Omental fat pad (tissue), 4 donors: Measurements from ENCODE around the gene KLHL15. TPM values are rescaled to one million over a fixed set of nuclear protein-coding genes. Genes with fewer than 3 reads are reported as not detected.
"Not testable (repeated sequence)": the region's sequence is repeated elsewhere in the genome, so short reads cannot be mapped to it uniquely, and the experiment has no call there.

Source experiments
- ATAC-seq: fragments of 150-250 bp; one replicate; pipeline ENCODE4 v1.9.1; 2016; ENCODE audit warnings: mild to moderate bottlenecking, moderate library complexity; ENCODE audit not compliant: low FRiP score
- DNase-seq: peaks from one replicate; pipeline ENCODE4 v3.0.0-alpha.2; 2019; ENCODE audit warnings: low spot score
- CTCF ChIP-seq, 3 donors: fragments of 450-650 bp; IDR thresholded peaks; one replicate each; pipeline ENCODE4 v1.5.1; 2016 to 2017; ENCODE audit warnings: antibody characterized with exemption in 3 of 3, mild to moderate bottlenecking in 3 of 3, moderate library complexity in 2 of 3
- total RNA-seq, 4 donors: library from RNA; depleted of rRNA; stranded (reverse); fragments of >200 nt; gene quantifications; one replicate each; pipeline ENCODE4 v1.1.0, GENCODE V29; 2016

Gene KLHL15
- total RNA-seq, 4 donors from 2014 or later: 7.7 to 56.9 (median 16.0) TPM

DNA sequence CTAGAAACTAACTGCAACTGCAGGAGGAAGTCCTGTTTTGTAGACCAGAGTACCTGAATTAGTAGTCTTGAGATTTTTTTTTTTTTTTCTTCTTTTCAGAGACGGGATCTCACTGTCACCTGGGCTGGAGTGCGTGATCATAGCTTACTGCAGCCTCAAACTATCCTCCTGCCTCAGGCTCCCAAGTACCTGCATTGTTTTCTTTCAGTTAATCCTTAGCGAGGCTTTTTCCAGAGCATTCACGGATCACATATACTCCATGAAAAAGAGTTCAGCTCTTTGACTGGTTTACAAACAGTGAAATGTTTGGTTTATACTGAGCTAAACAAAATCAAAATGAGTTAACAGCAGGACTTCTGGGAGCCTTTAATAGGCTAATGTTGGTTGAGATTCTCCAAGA is 45.8 kb downstream of the KLHL15 start:
- ATAC-seq: no peak
- no peak for TF ChIP-seq CTCF (IDR thresholded peaks at IDR 0.05)
- DNase-seq: no peak

- ATAC-seq (no peak), DNase-seq (no peak)
- TF ChIP-seq CTCF (IDR thresholded peaks at IDR 0.05): no peak
These were observed 47.0 kb downstream of the KLHL15 start for GRCh38 chrX:23980011-23980441.

- DNase-seq: no peak
- no peak for TF ChIP-seq CTCF (IDR thresholded peaks at IDR 0.05)
- no peak for ATAC-seq
These were observed 48.5 kb downstream of the KLHL15 start for GRCh38 chrX:23978491-23978890.

GRCh38 chrX:23965630-23966029 is 61.4 kb downstream of the KLHL15 start:
- ATAC-seq: not testable (repeated sequence)

GRCh38 chrX:23964191-23964590 is 62.8 kb downstream of the KLHL15 start:
- DNase-seq (no peak), ATAC-seq (no peak)
- no peak for TF ChIP-seq CTCF (IDR thresholded peaks at IDR 0.05)

More at GRCh38 chrX:23965630-23966029, 61.4 kb downstream of the KLHL15 start:
- not testable (repeated sequence) for DNase-seq

DNA sequence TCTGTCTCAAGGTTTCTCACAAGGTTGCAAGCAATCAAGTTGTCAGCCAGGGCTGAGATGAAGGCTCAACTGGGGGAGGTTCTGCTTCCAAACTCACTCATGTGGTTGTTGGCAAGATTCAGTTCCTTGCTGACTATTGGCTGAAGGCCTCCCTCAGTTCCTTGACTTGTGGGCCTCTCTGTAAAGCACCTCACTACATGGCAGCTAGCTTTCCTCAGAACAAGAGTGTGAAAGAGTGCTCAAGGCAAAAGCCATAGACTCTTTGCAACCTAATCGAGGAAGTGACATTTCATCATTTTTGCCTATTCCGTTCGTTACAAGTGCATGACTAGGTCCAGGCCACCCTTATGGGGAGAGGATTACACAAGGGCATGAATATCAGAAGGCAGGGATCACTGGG is 67.2 kb downstream of the KLHL15 start:
- TF ChIP-seq CTCF (IDR thresholded peaks at IDR 0.05): no peak
- DNase-seq (no peak), ATAC-seq (no peak)

GRCh38 chrX:23954396-23954795 is 72.6 kb downstream of the KLHL15 start:
- DNase-seq (no peak), ATAC-seq (no peak)
- no peak for TF ChIP-seq CTCF (IDR thresholded peaks at IDR 0.05)

DNA sequence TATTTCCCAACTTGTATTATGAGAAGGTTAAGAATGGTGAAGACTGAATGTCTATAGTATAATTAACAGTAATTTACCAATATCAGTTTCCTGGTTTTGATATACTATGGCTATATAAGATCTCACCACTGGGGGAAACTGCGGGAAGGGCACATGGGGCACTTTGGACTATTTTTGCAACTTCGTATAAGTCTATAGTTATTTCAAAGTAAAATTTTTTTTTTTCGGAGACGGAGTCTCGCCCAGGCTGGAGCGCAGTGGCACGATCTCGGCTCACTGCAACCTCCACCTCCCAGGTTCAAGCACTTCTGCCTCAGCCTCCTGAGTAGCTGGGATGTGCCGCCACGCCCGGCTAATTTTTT is 73.1 kb downstream of the KLHL15 start:
- DNase-seq: no peak
- TF ChIP-seq CTCF (IDR thresholded peaks at IDR 0.05): no peak
- no peak for ATAC-seq
